HepG2 (cell line): Measurements from ENCODE around the gene TMC4. TPM values are rescaled to one million over a fixed set of nuclear protein-coding genes. Genes with fewer than 3 reads are reported as not detected.

Experiments
- AGO2 ChIP-seq: fragments of 200-400 bp; formaldehyde crosslinking; optimal IDR thresholded peaks from 2 replicates; pipeline ENCODE3; 2017; ENCODE audit warnings: mild to moderate bottlenecking, low read depth, low read length, moderate library complexity
- ARNT2 ChIP-seq: sonication (generic); formaldehyde crosslinking; IDR thresholded peaks from 2 replicates; pipeline ENCODE4 v1.8.0; 2022; ENCODE audit warnings: mild to moderate bottlenecking, low read depth, missing genetic modification reagents, moderate library complexity
- GLI4 ChIP-seq: sonication (generic); formaldehyde crosslinking; IDR thresholded peaks from 2 replicates; pipeline ENCODE4 v1.5.1; 2020; ENCODE audit warnings: missing genetic modification reagents, mild to moderate bottlenecking, moderate library complexity, borderline replicate concordance
- GTF3A ChIP-seq: sonication (generic); formaldehyde crosslinking; conservative IDR thresholded peaks from 2 replicates; pipeline ENCODE4 v1.4.0; 2020; ENCODE audit warnings: mild to moderate bottlenecking, missing genetic modification reagents
- LCORL ChIP-seq, 2 experiments: fragments of 450-650 bp in 1 of 2; sonication (generic) in 1 of 2; formaldehyde crosslinking in 1 of 2; IDR thresholded peaks; 2 replicates each; pipeline versions ENCODE4 v1.5.0 to v1.6.1; 2017 to 2020; ENCODE audit warnings: antibody characterized with exemption in 1 of 2, missing genetic modification reagents in 1 of 2
- MYNN ChIP-seq: sonication (generic); formaldehyde crosslinking; IDR thresholded peaks from 2 replicates; pipeline ENCODE4 v1.4.0; 2020; ENCODE audit warnings: mild to moderate bottlenecking, low read depth, missing genetic modification reagents
- PBX3 ChIP-seq: sonication (generic); formaldehyde crosslinking; IDR thresholded peaks from 2 replicates; pipeline ENCODE4 v1.8.1; 2023; ENCODE audit warnings: missing genetic modification reagents, inconsistent platforms, borderline replicate concordance
- PITX1 ChIP-seq: sonication (generic); formaldehyde crosslinking; IDR thresholded peaks from 2 replicates; pipeline ENCODE4 v1.5.1; 2020; ENCODE audit warnings: mild to moderate bottlenecking, missing genetic modification reagents
- POGZ ChIP-seq: sonication (generic); formaldehyde crosslinking; IDR thresholded peaks from 2 replicates; pipeline ENCODE4 v1.4.0; 2020; ENCODE audit warnings: mild to moderate bottlenecking, missing genetic modification reagents
- RBM39 ChIP-seq: fragments of 200-400 bp; formaldehyde crosslinking; IDR thresholded peaks from one replicate; pipeline ENCODE4 v1.6.1; 2018; ENCODE audit warnings: antibody characterized with exemption, mild to moderate bottlenecking, low read depth, low read length; ENCODE audit not compliant: poor library complexity, severe bottlenecking
- SALL2 ChIP-seq: sonication (generic); formaldehyde crosslinking; IDR thresholded peaks from 2 replicates; pipeline ENCODE4 v1.8.1; 2023; ENCODE audit warnings: mild to moderate bottlenecking, missing genetic modification reagents, inconsistent platforms
- U2AF2 ChIP-seq: fragments of 200-400 bp; formaldehyde crosslinking; IDR thresholded peaks from 2 replicates; pipeline ENCODE4 v1.6.1; 2017; ENCODE audit warnings: low read depth, mild to moderate bottlenecking, low read length
- ZFP41 ChIP-seq: sonication (generic); formaldehyde crosslinking; IDR thresholded peaks from 2 replicates; pipeline ENCODE4 v1.4.0; 2020; ENCODE audit warnings: mild to moderate bottlenecking, missing genetic modification reagents, borderline replicate concordance
- ZNF260 ChIP-seq: sonication (generic); formaldehyde crosslinking; IDR thresholded peaks from 2 replicates; pipeline ENCODE4 v1.4.0; 2020; ENCODE audit warnings: missing genetic modification reagents, low read depth, mild to moderate bottlenecking, borderline replicate concordance
- ZNF263 ChIP-seq: sonication (generic); formaldehyde crosslinking; IDR thresholded peaks from 2 replicates; pipeline ENCODE4 v1.4.0; 2020; ENCODE audit warnings: missing genetic modification reagents
- ZNF292 ChIP-seq: sonication (generic); formaldehyde crosslinking; IDR thresholded peaks from 2 replicates; pipeline ENCODE4 v1.8.1; 2022; ENCODE audit warnings: mild to moderate bottlenecking, low read depth, missing genetic modification reagents, borderline replicate concordance
- ZNF33B ChIP-seq: sonication (generic); formaldehyde crosslinking; IDR thresholded peaks from 2 replicates; pipeline ENCODE4 v1.5.1; 2020; ENCODE audit warnings: mild to moderate bottlenecking, missing genetic modification reagents
- ZNF629 ChIP-seq: sonication (generic); formaldehyde crosslinking; conservative IDR thresholded peaks from 2 replicates; pipeline ENCODE4 v1.5.0; 2020; ENCODE audit warnings: missing genetic modification reagents
- ZSCAN31 ChIP-seq: sonication (generic); formaldehyde crosslinking; IDR thresholded peaks from 2 replicates; pipeline ENCODE4 v1.5.0; 2020; ENCODE audit warnings: low read depth, mild to moderate bottlenecking, missing genetic modification reagents
- polyA plus RNA-seq, 8 experiments: library from polyadenylated mRNA; depleted of rRNA in 3 of 8; stranded (reverse) in 7 of 8; unstranded in 1 of 8; fragments of >200 nt; fragmentation: Illumina TruSeq in 4 of 8; extraction: Trizol in 4 of 8; gene quantifications; 2 replicates each; pipeline versions ENCODE4 v1.2.1 to v1.2.3, GENCODE V29; 2011 to 2016; ENCODE audit warnings: low read depth in 4 of 8, missing spikeins in 1 of 8, mixed read lengths in 1 of 8; ENCODE audit not compliant: insufficient read depth in 1 of 8
- total RNA-seq, 5 experiments: library from RNA; depleted of rRNA; stranded (reverse); fragments of >200 nt; fragmentation: Illumina TruSeq; extraction: Trizol; gene quantifications; 2 replicates each; pipeline ENCODE4 v1.2.3, GENCODE V29; 2016; ENCODE audit warnings: low read depth in 1 of 5

Gene TMC4
- total and polyA plus RNA-seq, 2 of the 13 experiments (the other 11 are each of a cell fraction or from before 2014, with no cell fraction given), result 0.13 to 0.24 TPM

- TF ChIP-seq ARNT2 (CRISPR knock-in tag) (0 out of 2 replicates have a peak, but pooled peaks have one; percentile 3), ZNF629 (CRISPR knock-in tag) (no peak), ZNF292 (CRISPR knock-in tag) (no peak), RBM39 (peak; percentile 46), LCORL (IDR thresholded peaks at IDR 0.05) (no peak), LCORL (CRISPR knock-in tag; IDR thresholded peaks at IDR 0.05) (no peak), ZFP41 (no peak), POGZ (CRISPR knock-in tag) (no peak), PITX1 (no peak), U2AF2 (no peak), GLI4 (no peak), AGO2 (peak; percentile 98), GTF3A (CRISPR knock-in tag) (no peak), PBX3 (CRISPR knock-in tag) (no peak), SALL2 (CRISPR knock-in tag) (0 out of 2 replicates have a peak, but pooled peaks have one; percentile 61), ZNF263 (no peak), ZSCAN31 (CRISPR knock-in tag) (peak; percentile 19; the same call in 1 of the 2 replicates), ZNF260 (CRISPR knock-in tag) (no peak), MYNN (no peak), ZNF33B (no peak)
These were observed 36.3 kb upstream of the TMC4 start (continued) for GRCh38 chr19:54209058-54209810.
